Raji (cell line): ENCODE measurements around the gene GSS.

Experiments
- POLR2A ChIP-seq: IDR thresholded peaks from 2 replicates; pipeline ENCODE4 v1.6.1; 2011; ENCODE audit warnings: low read depth, low read length, control low read depth; ENCODE audit not compliant: insufficient read depth

Gene GSS

GRCh38 chr20:34948030-34948429, 7.6 kb downstream of the GSS start:
- no peak for TF ChIP-seq POLR2A

- no peak for TF ChIP-seq POLR2A
These were observed 8.3 kb downstream of the GSS start for GRCh38 chr20:34947336-34947735.

GRCh38 chr20:34946661-34947060, 8.9 kb downstream of the GSS start:
- TF ChIP-seq POLR2A, result no peak

GRCh38 chr20:34945315-34946077, 10.1 kb downstream of the GSS start:
- TF ChIP-seq POLR2A, result no peak

- TF ChIP-seq POLR2A, result no peak
These were observed 11.6 kb downstream of the GSS start for GRCh38 chr20:34943808-34944567.

- no peak for TF ChIP-seq POLR2A
These were observed 13.3 kb downstream of the GSS start for GRCh38 chr20:34942301-34942700.

GRCh38 chr20:34941226-34941625, 14.4 kb downstream of the GSS start:
- no peak for TF ChIP-seq POLR2A

- TF ChIP-seq POLR2A, result no peak
These were observed 15.5 kb downstream of the GSS start for GRCh38 chr20:34940081-34940481.

- no peak for TF ChIP-seq POLR2A
These were observed 17.0 kb downstream of the GSS start for GRCh38 chr20:34938466-34939163.

GRCh38 chr20:34931771-34932170, 23.8 kb downstream of the GSS start:
- TF ChIP-seq POLR2A, result no peak

GRCh38 chr20:34928411-34928810, 27.2 kb downstream of the GSS start:
- no peak for TF ChIP-seq POLR2A

- no peak for TF ChIP-seq POLR2A
These were observed 27.9 kb downstream of the GSS start for GRCh38 chr20:34927736-34928135.

- no peak for TF ChIP-seq POLR2A
These were observed 29.0 kb downstream of the GSS start for GRCh38 chr20:34926581-34926980.

- no peak for TF ChIP-seq POLR2A
These were observed 29.6 kb downstream of the GSS start for GRCh38 chr20:34925981-34926380.

- TF ChIP-seq POLR2A, result no peak
These were observed 30.3 kb downstream of the GSS start for GRCh38 chr20:34925341-34925740.

- no peak for TF ChIP-seq POLR2A
These were observed 32.2 kb downstream of the GSS start for GRCh38 chr20:34923414-34923813.
